Measurements from ENCODE around the gene B4GALT5.

Gene B4GALT5

DNA sequence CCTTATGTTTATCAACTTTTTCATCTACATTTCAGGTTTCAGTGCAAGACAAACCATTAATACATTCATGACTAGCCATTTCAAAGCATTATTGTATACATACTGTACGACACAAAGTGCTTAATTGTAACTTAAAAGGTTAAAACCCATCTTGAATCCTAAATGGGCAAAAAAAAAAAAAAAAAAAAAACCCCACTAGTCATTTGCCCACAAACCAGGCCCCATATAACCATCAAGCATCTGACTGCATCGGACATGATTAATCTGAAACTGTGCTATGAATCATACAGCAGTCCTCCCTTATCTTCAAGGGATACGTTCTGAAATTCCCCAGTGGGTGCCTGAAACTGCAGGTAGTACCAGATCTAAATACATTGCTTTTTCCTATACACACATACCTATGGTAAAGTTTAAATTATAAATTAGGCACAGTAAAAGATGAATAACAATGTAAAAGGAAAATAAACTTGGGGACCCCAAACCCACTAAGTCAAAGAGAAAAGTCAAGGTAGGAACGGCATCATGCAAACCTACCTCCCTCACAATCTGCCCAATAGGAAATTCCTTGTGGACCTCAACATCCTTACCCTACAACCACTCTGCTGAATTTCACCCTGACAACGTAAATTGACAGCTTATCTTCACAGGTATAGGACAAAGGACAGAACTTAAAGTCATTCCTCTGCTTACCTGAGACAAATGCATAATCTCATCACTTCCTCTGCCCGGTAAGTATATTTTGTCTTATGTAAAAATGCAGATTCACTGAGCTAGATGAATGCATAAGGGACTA, 14.3 kb downstream of the B4GALT5 start:
- DNase-seq: no peak

DNA sequence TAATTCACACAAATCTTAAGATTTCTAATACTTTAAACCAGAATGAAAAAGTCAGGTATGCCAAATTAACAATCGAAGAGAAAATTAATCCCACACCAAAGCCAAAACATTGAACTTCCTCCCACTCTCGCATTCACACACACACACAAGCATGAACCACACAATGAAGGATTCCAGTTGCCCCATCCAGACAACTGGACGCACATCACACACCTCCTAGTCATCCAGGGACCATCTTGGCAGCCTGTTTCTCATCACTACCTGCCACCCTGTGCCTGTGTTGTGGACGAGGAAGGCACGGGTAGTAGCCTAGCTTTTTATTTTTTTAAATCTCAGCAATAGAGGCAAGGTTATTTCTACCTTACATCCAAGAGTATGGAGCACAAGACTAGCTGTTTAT, 15.2 kb downstream of the B4GALT5 start:
- no peak for DNase-seq

DNA sequence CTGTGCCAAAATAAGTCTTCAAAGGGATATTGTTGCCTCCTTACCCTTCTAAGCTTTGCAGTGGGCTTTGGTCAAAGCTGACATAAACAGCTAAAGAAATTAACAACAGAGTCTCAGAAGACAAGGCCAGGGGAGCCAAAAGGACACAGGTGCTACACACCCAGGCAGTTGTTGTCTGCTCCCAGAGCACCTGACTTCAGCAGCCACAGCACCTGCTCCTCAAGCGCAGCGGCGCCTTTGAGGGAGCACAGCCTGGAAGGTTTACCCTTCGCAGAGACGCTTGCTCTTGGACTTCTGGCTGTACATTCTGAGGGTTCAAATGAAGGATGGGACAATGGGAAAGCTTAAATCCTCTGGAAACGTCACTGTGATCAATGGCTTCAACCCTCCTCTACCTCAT, 16.6 kb downstream of the B4GALT5 start:
- DNase-seq: no peak

- DNase-seq: no peak
Measured at GRCh38 chr20:49696594-49696993, 17.1 kb downstream of the B4GALT5 start.

- DNase-seq: no peak
Measured at GRCh38 chr20:49695830-49696229, 17.8 kb downstream of the B4GALT5 start.

GRCh38 chr20:49694450-49695071, 19.1 kb downstream of the B4GALT5 start:
- no peak for DNase-seq

GRCh38 chr20:49693435-49694171, 20.1 kb downstream of the B4GALT5 start:
- no peak for DNase-seq

GRCh38 chr20:49692941-49693340, 20.7 kb downstream of the B4GALT5 start:
- no peak for DNase-seq

- DNase-seq: no peak
Measured at GRCh38 chr20:49691818-49692568, 21.7 kb downstream of the B4GALT5 start.

GRCh38 chr20:49690899-49691620, 22.6 kb downstream of the B4GALT5 start:
- no peak for DNase-seq

DNA sequence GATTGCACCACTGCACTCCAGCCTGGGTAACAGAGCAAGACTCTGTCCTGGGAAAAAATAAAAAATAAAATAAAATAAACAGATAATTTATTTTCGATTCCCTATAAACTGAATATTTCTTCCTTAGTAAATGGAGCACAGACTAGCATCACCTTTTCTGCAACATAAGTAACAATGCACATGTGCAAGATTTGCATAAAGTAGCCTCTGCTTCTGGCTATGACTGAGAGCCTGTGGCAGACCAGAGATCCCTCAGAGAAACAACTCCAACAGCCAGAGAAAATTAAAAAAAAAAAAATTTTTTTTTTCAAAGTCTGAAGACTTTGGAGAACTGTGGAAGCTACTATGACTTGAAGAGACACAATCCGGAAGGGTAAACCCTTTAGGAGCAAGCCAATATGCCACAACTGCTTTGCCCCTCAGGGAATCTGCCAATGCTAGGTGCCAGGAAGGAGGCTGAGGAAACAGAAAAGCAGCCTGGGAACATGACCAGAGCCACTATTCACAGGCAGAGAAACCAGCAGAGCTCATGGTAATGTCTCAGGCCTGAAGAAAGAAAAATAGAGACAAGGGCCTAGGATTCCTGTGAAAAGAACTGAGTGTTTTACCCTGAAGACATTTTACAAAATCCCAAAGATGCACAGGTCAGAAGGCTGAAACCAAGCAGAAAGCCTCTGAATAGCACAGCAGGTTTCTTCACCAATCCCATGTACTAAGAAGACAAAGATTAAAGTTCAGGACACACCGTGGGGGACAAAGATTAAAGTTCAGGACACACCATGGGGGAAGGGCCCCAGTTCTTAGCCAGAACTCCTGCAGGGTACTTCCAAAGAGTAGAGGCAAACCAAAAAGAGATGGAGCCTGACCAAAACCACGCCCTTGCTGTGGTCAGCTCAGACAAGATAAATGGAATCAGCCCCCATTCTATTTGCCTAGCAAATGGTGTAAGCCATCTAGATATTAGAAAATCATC, 25.8 kb downstream of the B4GALT5 start:
- DNase-seq: no peak

DNA sequence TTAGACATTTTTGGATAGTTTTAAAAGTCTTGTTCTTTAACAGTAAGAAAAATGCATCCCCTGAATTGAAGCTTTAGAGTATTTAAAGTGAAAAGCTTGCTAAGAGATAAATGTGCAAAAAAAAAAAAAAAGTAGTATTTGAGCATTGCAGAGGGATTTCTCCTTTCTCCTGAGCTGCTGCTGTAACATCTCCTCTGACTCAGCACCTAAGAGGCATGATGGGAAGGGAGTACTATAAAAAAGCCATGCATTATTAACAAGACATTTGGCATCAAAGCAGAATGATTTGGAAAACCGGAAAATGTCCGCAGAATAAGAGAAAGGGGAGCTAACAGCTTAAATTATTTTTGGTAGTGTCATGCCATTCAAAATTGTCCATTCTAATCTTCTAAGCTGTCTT, 27.9 kb downstream of the B4GALT5 start:
- no peak for DNase-seq

GRCh38 chr20:49685161-49685601, 28.5 kb downstream of the B4GALT5 start:
- no peak for DNase-seq

DNA sequence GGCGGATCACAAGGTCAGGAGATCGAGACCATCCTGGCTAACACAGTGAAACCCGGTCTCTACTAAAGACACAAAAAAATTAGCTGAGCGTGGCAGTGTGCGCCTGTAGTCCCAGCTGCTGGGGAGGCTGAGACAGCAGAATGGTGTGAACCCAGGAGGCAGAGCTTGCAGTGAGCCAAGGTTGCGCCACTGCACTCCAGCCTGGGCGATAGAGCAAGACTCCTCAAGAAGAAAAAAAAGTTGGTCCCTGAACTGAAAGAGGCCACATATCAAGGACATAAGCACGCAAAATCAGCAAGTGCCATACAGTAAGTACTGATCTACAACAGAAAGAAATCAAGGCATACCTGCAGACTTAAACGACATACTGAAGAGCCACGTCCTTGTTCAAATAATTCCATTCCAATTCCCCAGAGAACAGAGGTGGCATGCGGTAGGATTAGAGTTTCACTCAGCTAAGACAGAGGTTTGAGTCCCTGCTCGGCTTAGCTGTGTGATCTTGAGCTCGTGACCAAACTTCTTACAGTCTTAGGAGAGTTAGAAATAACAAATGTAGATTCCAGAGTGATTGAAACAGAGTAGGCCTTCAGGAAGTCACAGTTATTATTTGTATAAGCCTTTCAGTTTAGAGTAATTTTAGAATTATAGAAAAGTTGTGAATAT, 29.2 kb downstream of the B4GALT5 start:
- no peak for DNase-seq

GRCh38 chr20:49682798-49683197, 30.9 kb downstream of the B4GALT5 start:
- DNase-seq: no peak

DNA sequence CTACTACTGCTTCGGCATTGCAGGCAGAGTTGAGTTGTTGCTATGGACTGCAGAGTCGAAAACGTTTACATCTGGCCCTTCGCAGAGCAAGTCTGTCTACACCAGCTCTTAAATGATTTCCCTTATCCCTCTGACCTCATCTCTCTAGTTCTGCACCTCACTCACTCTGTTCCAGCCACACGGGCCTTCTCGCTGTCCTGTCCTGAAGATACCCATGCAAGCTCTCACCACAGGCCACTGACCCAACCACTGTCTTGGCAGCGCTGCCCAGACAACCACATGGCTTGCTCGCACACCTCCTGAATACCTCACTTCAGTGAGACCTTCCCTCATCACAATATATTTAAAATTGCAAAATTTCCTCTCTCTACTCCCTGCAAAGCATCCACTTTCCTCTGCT, 31.4 kb downstream of the B4GALT5 start:
- DNase-seq: no peak

- no peak for DNase-seq
Measured at GRCh38 chr20:49681850-49682216, 31.8 kb downstream of the B4GALT5 start.

- no peak for DNase-seq
Measured at GRCh38 chr20:49680484-49680883, 33.2 kb downstream of the B4GALT5 start.

- no peak for DNase-seq
Measured at GRCh38 chr20:49679634-49680033, 34.0 kb downstream of the B4GALT5 start.
